Left ventricle myocardium inferior (tissue), 1 donor: ENCODE data around the gene RBM17. TPM values are rescaled to one million over a fixed set of nuclear protein-coding genes. Genes with fewer than 3 reads are reported as not detected.
"Not testable (repeated sequence)": the region's sequence is repeated elsewhere in the genome, so short reads cannot be mapped to it uniquely, and the experiment has no call there.

ENCODE experiments used
- DNase-seq: peaks from one replicate; pipeline ENCODE4 v3.0.0-alpha.2; 2020
- H3K27ac ChIP-seq: fragments of 200-600 bp; replicated peaks from 2 replicates; pipeline ENCODE4 v1.8.0; 2021
- H3K27me3 ChIP-seq: fragments of 200-600 bp; 2 replicates; pipeline ENCODE4 v1.8.0; 2021; ENCODE audit warnings: low read depth
- H3K36me3 ChIP-seq: fragments of 200-600 bp; 2 replicates; pipeline ENCODE4 v1.8.0; 2021
- H3K4me1 ChIP-seq: fragments of 200-600 bp; 2 replicates; pipeline ENCODE4 v1.8.0; 2021
- H3K4me3 ChIP-seq: fragments of 200-600 bp; 2 replicates; pipeline ENCODE4 v1.8.0; 2021; ENCODE audit warnings: mild to moderate bottlenecking, moderate library complexity
- H3K9me3 ChIP-seq: fragments of 200-600 bp; replicated peaks from 2 replicates; pipeline ENCODE4 v1.8.0; 2021
- CTCF ChIP-seq: fragments of 200-600 bp; IDR thresholded peaks from 2 replicates; pipeline ENCODE4 v1.8.0; 2021; ENCODE audit warnings: antibody characterized with exemption, mild to moderate bottlenecking, borderline replicate concordance
- intact Hi-C: fragments of 100-400 bp; cut with micrococcal nuclease; formaldehyde crosslinking; loops from one replicate; pipeline ENCODE4 v1.11.0; 2022
- long read RNA-seq: library from polyadenylated mRNA; unstranded; transcript quantifications from one replicate; pipeline ENCODE4 v2.0.0, GENCODE V29; 2021
- total RNA-seq: library from RNA; stranded (reverse); fragmentation: NEBNext Ultra II Directional; extraction: Animal tissue kit (Norgen Biotek cat#: 25700); gene quantifications from one replicate; pipeline ENCODE4 v1.2.1, GENCODE V29; 2021
- donor health status: DM: no; HTN: yes; CAD: no; lungs with severe emphysema.

The RBM17 gene
- total RNA-seq: 56.1 TPM
- long read RNA-seq, transcript RBM17-201 (12 exons, 2,755 nt): major isoform, 64 of 100 reads
- long read RNA-seq, partial matches to known transcripts: 27 of 100 reads
- long read RNA-seq, other reads (novel, unspliced or antisense): 8 of 100 reads

- peaks cover 5% of the 10 kb centered on the region for H3K27me3 ChIP-seq
- H3K36me3 ChIP-seq: no peaks in the 10 kb centered on the region
- peaks cover 81% of the 10 kb centered on the region for H3K4me1 ChIP-seq
- H3K4me3 ChIP-seq: peak within 1 kb of the TSS; percentile 98
- TF ChIP-seq CTCF: peak; percentile 100
- peak; percentile 95 for DNase-seq
- peak within 1 kb of the TSS; percentile 97 for H3K27ac ChIP-seq
- no peaks in the 10 kb centered on the region for H3K9me3 ChIP-seq
- intact Hi-C loops: loop anchor here (5.0 kb wide), 2 partner anchors 37 to 77 kb away; no protein-coding TSS in a partner anchor
Observed at GRCh38 chr10:6088721-6089333, at the start of gene RBM17. TSS of gene RBM17 (plus strand) at chr10:6089034. CDS start at chr10:6097066, 8,032 bp downstream.

DNA sequence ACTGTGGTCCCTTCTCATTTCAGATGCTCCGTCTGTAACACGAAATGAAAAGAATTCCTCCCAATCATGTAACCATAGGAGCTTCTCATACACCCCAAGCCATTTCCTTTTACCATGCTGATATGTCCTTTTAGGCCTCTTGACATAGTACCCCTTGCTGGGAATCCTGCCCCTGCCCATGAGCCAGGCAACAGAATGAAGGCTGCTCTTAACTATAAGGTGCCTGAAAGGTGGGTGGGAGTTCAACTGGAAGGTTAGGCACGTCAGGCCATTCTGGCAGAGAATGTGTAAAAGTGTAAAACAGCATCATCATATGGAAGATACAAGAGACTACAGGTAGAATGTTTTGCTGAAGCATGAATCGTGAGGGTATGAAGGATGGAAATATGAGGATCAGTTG is 49.1 kb upstream of the RBM17 start:
- H3K27ac ChIP-seq: no peak overlapping the region
- TF ChIP-seq CTCF: no peak
- peaks cover 2% of the 10 kb centered on the region for H3K4me1 ChIP-seq
- peaks cover 8% of the 10 kb centered on the region for H3K27me3 ChIP-seq
- intact Hi-C loops: no loop called here
- DNase-seq: no peak
- H3K4me3 ChIP-seq: no peak overlapping the region
- no peaks in the 10 kb centered on the region for H3K36me3 ChIP-seq
- peaks cover 9% of the 10 kb centered on the region for H3K9me3 ChIP-seq

GRCh38 chr10:6040205-6040604 is 48.6 kb upstream of the RBM17 start:
- DNase-seq: no peak
- no peaks in the 10 kb centered on the region for H3K4me1 ChIP-seq
- H3K27ac ChIP-seq: no peak overlapping the region
- no peak overlapping the region for H3K4me3 ChIP-seq
- no peaks in the 10 kb centered on the region for H3K36me3 ChIP-seq
- intact Hi-C loops: no loop called here
- peaks cover 8% of the 10 kb centered on the region for H3K27me3 ChIP-seq
- TF ChIP-seq CTCF: no peak
- peaks cover 9% of the 10 kb centered on the region for H3K9me3 ChIP-seq

GRCh38 chr10:6043377-6043776 is 45.5 kb upstream of the RBM17 start:
- H3K27ac ChIP-seq: not testable (repeated sequence)

GRCh38 chr10:6044060-6044459 is 44.8 kb upstream of the RBM17 start:
- peaks cover 7% of the 10 kb centered on the region for H3K9me3 ChIP-seq
- H3K4me3 ChIP-seq: no peak overlapping the region
- H3K4me1 ChIP-seq: no peaks in the 10 kb centered on the region
- H3K27ac ChIP-seq: no peak overlapping the region
- peaks cover 8% of the 10 kb centered on the region for H3K27me3 ChIP-seq
- H3K36me3 ChIP-seq: no peaks in the 10 kb centered on the region
- intact Hi-C loops: no loop called here
- no peak for TF ChIP-seq CTCF
- no peak for DNase-seq

More at GRCh38 chr10:6043377-6043776, 45.5 kb upstream of the RBM17 start:
- H3K36me3 ChIP-seq, DNase-seq, H3K4me3 ChIP-seq, H3K9me3 ChIP-seq, H3K4me1 ChIP-seq, H3K27me3 ChIP-seq, intact Hi-C loops: not testable (repeated sequence)

DNA sequence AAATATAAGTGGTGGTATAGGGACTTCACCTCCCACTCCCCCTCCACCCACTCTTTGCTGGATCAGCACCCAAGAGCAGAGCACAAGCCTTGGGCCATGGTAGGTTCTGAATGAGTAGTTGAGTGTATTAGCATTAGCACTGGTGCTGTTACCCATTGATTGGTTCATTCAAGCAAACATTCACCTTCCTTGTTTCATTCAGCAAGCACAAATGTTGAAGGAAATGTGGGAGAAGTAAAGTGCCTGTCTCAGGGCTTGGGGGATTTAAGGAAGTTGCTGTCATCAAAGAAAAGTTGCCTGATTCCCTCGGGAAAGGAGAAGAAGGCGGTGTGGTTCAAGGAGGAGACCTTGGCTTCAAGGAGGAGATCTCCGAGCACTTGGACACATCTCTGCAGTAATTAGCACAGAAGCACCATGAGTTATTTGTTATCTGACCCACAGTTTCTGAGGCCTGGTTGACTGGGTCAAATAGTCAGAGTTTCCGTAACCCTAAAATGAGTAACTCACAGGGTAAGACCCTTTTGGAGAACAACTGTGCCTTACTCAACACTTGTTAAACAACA is 44.0 kb upstream of the RBM17 start:
- TF ChIP-seq CTCF: no peak
- intact Hi-C loops: no loop called here
- Histone ChIP-seq H3K9me3 (no peaks in the 10 kb centered on the region), H3K27ac (no peak overlapping the region), H3K36me3 (no peaks in the 10 kb centered on the region), H3K27me3 (peaks cover 8% of the 10 kb centered on the region), H3K4me1 (no peaks in the 10 kb centered on the region), H3K4me3 (no peak overlapping the region)
- no peak for DNase-seq
